Measurements from ENCODE around the gene IFNG-AS1. TPM values are rescaled to one million over a fixed set of nuclear protein-coding genes. Genes with fewer than 3 reads are reported as not detected.

Gene IFNG-AS1
- total RNA-seq, 4 donors from 2014 or later, result 0.22 to 0.68 (median 0.65) TPM; not detected in 1

DNA sequence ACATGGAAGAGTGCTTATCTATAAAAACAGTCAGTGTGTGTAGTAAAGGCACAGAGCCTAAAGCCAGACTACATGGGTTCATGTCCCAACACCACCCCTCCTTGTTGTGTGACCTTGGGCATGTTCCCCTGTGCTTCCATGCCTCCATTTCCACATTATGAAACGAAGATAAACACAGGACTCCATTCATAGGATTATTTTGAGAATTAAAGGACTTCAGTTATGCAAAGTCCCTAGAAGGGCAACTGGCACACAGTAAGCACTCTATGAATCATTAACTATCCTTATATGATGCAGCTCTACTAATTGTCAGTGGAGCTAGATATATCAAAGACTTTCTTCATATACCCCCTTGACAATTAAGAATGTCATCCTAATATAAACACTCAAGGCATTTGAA, 17.8 kb downstream of the IFNG-AS1 start:
- TF ChIP-seq, protein P1, sequence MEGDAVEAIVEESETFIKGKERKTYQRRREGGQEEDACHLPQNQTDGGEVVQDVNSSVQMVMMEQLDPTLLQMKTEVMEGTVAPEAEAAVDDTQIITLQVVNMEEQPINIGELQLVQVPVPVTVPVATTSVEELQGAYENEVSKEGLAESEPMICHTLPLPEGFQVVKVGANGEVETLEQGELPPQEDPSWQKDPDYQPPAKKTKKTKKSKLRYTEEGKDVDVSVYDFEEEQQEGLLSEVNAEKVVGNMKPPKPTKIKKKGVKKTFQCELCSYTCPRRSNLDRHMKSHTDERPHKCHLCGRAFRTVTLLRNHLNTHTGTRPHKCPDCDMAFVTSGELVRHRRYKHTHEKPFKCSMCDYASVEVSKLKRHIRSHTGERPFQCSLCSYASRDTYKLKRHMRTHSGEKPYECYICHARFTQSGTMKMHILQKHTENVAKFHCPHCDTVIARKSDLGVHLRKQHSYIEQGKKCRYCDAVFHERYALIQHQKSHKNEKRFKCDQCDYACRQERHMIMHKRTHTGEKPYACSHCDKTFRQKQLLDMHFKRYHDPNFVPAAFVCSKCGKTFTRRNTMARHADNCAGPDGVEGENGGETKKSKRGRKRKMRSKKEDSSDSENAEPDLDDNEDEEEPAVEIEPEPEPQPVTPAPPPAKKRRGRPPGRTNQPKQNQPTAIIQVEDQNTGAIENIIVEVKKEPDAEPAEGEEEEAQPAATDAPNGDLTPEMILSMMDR (IDR thresholded peaks at IDR 0.05; ENCODE audit: low read depth), result no peak

DNA sequence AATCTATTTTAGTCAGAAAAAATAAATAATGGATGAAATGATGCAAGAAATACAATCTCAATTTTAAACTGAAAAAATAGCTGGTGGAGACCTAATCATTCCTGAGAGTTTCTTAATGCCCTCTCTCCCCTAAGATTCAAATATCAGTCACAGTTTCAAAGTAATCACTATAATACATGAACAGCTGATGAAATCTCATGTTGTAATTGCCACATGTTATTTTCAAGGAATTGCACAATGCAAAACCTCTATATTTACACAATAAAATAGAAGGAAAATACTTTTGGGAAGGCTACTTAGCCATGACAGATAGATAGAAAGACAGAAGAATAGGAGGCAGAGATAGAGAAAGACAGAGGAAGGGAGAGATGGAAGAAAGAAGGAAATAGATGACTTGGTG, 18.2 kb downstream of the IFNG-AS1 start:
- TF ChIP-seq, protein P1 (IDR thresholded peaks at IDR 0.05; ENCODE audit: low read depth), result no peak

DNA sequence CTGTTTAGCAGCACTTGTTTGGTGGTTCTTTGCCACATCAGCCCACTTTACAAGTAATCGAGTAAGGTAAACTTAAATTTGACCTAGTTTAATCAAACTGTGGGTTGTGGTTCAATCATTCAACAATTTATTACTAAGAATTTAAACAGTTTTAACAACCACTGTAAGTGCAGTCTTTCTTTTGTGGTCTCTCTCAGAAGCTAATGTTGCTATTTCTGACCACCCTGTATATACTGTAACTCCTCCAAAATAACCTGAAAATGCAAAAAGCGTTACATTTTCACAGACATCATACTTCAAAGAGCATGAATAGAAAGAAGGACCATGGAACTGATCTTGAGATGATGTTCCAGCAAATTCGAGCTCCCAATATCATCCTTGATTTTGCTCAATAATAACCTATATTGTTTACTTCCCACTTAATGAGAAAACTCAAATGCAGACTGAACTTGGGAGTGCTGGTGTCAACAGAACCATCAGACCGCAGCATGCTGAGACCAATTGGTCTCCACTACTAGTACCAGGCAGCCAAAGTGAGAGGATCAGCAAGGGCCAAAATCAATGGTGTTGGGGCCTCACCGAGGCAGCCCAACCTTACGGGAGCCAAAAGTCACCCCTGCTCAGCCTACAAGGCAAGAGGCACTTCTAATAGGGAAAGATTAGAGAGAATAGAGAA, 22.1 kb downstream of the IFNG-AS1 start:
- TF ChIP-seq, protein P1 (IDR thresholded peaks at IDR 0.05; ENCODE audit: low read depth), result no peak

DNA sequence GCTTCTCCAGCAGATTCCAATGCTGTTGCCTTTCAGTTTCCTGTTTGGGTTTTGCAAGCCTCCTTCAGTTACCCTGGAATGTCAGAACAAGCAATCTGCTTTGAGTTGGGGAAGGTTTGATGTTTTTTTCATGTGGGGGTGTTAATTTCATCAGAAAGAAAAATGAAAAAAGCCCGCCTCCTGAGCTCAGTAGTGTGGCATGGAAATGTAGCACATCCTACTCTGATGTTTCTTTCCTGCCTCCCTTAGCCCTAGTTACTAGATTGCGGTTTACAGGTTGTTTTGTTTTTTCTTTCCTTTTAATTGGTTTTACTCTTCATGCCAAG, 22.6 kb downstream of the IFNG-AS1 start:
- TF ChIP-seq, protein P1 (IDR thresholded peaks at IDR 0.05; ENCODE audit: low read depth), result no peak

DNA sequence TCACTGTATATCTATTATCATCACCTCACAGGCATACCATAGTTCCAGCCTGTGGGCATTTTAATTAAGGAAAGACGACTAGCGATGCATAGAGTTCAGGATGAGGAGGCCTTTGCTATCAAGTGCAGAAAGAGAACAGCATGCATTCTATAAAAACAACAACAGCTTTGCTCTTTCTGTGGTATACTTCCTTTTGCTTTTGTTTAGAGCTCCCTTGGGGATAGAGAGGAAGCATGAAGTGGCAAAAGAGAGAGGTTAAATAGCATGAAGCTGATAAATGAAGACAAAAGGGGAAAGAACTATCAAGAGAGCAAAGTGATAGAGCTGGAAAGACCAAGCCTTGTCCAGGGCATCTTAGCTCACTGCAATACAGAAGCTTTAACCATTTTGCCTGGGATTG, 23.5 kb downstream of the IFNG-AS1 start:
- TF ChIP-seq, protein P1 (IDR thresholded peaks at IDR 0.05; ENCODE audit: low read depth), result no peak

DNA sequence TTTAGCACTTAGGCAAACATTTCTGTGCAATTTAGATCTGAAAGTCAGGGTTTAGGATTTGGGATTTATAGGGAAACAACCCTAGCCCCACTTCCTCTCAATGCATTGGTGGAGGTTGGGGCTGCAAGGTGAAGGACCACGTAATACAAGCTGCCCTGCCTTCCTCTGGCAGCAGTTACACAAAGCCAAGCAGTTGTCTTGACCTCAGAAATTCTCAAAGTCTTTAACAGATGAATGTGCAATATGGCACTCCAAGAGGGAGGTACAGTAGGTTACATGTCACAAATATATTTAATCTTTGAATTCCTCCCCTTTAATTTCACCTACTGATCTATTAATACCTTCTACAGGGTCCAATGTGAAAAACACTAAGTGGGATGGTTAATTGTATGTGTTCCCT, 23.9 kb downstream of the IFNG-AS1 start:
- TF ChIP-seq, protein P1 (IDR thresholded peaks at IDR 0.05; ENCODE audit: low read depth), result no peak

DNA sequence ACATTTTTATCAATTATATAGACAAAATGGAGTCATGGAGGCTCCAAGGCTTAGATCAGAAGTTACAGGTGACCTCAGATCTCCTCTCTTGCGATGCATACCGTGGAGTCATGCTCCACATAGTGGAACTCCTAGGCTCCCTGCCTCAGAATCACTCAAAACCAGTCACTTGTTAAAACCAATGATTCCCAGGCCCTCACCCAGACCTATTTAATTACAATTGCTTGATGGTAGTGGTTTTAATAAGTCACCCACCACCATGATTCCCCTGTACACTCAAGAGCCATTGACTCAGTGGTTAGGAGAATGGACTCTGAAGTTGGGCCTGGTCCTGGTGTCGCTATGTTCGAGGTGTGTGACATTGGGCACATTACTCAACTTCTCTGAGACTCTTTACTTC, 26.9 kb downstream of the IFNG-AS1 start:
- TF ChIP-seq, protein P1 (IDR thresholded peaks at IDR 0.05; ENCODE audit: low read depth), result no peak

Data from subcutaneous adipose tissue (tissue), 4 donors.